Endothelial cell (in vitro differentiated cells): ENCODE data around the gene FEM1C. TPM values are rescaled to one million over a fixed set of nuclear protein-coding genes. Genes with fewer than 3 reads are reported as not detected.

ENCODE experiments used
- DNase-seq: peaks from one replicate; pipeline ENCODE4 v3.0.0; 2021; ENCODE audit warnings: low spot score
- H3K27ac Mint-ChIP-seq: one replicate; pipeline ENCODE4 v1.8.0; 2021; ENCODE audit warnings: mixed read lengths, inconsistent platforms; ENCODE audit not compliant: unreplicated experiment
- H3K27me3 Mint-ChIP-seq: one replicate; pipeline ENCODE4 v1.8.0; 2021; ENCODE audit warnings: mild to moderate bottlenecking, moderate library complexity, mixed read lengths, inconsistent platforms; ENCODE audit not compliant: unreplicated experiment
- H3K36me3 Mint-ChIP-seq: one replicate; pipeline ENCODE4 v1.8.0; 2021; ENCODE audit warnings: mild to moderate bottlenecking, low read depth, mixed read lengths, inconsistent platforms; ENCODE audit not compliant: unreplicated experiment
- H3K4me1 Mint-ChIP-seq: one replicate; pipeline ENCODE4 v1.8.0; 2021; ENCODE audit warnings: mild to moderate bottlenecking, mixed read lengths, inconsistent platforms; ENCODE audit not compliant: unreplicated experiment
- H3K4me3 Mint-ChIP-seq: one replicate; pipeline ENCODE4 v1.8.0; 2021; ENCODE audit warnings: mild to moderate bottlenecking, mixed read lengths, inconsistent platforms; ENCODE audit not compliant: unreplicated experiment
- H3K9me3 Mint-ChIP-seq: one replicate; pipeline ENCODE4 v1.8.0; 2021; ENCODE audit warnings: mixed read lengths, inconsistent platforms; ENCODE audit not compliant: unreplicated experiment
- CTCF ChIP-seq: fragments of 200-600 bp; sonication (generic); IDR thresholded peaks from one replicate; pipeline ENCODE4 v1.5.0; 2021; ENCODE audit warnings: antibody characterized with exemption; ENCODE audit not compliant: unreplicated experiment
- total RNA-seq: library from RNA; stranded (reverse); fragmentation: NEBNext Ultra II Directional; extraction: Animal tissue kit (Norgen Biotek cat#: 25700); gene quantifications from one replicate; pipeline ENCODE4 v1.2.1, GENCODE V29; 2021; ENCODE audit not compliant: unreplicated experiment

FEM1C gene
- total RNA-seq, 1 donor from 2014 or later = 16.8 TPM

GRCh38 chr5:115585265-115585664, 40.7 kb upstream of the FEM1C start:
- TF ChIP-seq CTCF = no peak
- no peak overlapping the region for H3K4me3 Mint-ChIP-seq
- H3K36me3 Mint-ChIP-seq = no peaks in the 10 kb centered on the region
- no peaks in the 10 kb centered on the region for H3K27me3 Mint-ChIP-seq
- H3K4me1 Mint-ChIP-seq = peaks cover 3% of the 10 kb centered on the region
- no peaks in the 10 kb centered on the region for H3K9me3 Mint-ChIP-seq
- H3K27ac Mint-ChIP-seq = no peak overlapping the region
- no peak for DNase-seq

- Mint-ChIP-seq H3K27me3 (no peaks in the 10 kb centered on the region), H3K4me3 (no peak overlapping the region), H3K36me3 (no peaks in the 10 kb centered on the region), H3K4me1 (peaks cover 3% of the 10 kb centered on the region), H3K27ac (no peak overlapping the region), H3K9me3 (no peaks in the 10 kb centered on the region)
- no peak for TF ChIP-seq CTCF
- DNase-seq = no peak
Measured at GRCh38 chr5:115584501-115584900, 39.9 kb upstream of the FEM1C start.

- Mint-ChIP-seq H3K36me3 (no peaks in the 10 kb centered on the region), H3K9me3 (no peaks in the 10 kb centered on the region), H3K4me3 (no peak overlapping the region), H3K27me3 (no peaks in the 10 kb centered on the region), H3K4me1 (peaks cover 3% of the 10 kb centered on the region), H3K27ac (no peak overlapping the region)
- TF ChIP-seq CTCF = no peak
- DNase-seq = no peak
Measured at GRCh38 chr5:115583474-115583873, 38.9 kb upstream of the FEM1C start.

- no peak for TF ChIP-seq CTCF
- H3K27ac Mint-ChIP-seq = no peak overlapping the region
- peaks cover 3% of the 10 kb centered on the region for H3K4me1 Mint-ChIP-seq
- no peaks in the 10 kb centered on the region for H3K9me3 Mint-ChIP-seq
- no peaks in the 10 kb centered on the region for H3K27me3 Mint-ChIP-seq
- H3K36me3 Mint-ChIP-seq = no peaks in the 10 kb centered on the region
- no peak for DNase-seq
- H3K4me3 Mint-ChIP-seq = no peak overlapping the region
Measured at GRCh38 chr5:115580941-115581340, 36.4 kb upstream of the FEM1C start.

GRCh38 chr5:115579747-115580173, 35.2 kb upstream of the FEM1C start:
- Mint-ChIP-seq H3K36me3 (no peaks in the 10 kb centered on the region), H3K9me3 (no peaks in the 10 kb centered on the region), H3K27me3 (no peaks in the 10 kb centered on the region), H3K4me1 (peaks cover 7% of the 10 kb centered on the region), H3K27ac (no peak overlapping the region), H3K4me3 (no peak overlapping the region)
- DNase-seq = no peak
- no peak for TF ChIP-seq CTCF
